ENCODE results near the gene HS3ST3B1.

DNA sequence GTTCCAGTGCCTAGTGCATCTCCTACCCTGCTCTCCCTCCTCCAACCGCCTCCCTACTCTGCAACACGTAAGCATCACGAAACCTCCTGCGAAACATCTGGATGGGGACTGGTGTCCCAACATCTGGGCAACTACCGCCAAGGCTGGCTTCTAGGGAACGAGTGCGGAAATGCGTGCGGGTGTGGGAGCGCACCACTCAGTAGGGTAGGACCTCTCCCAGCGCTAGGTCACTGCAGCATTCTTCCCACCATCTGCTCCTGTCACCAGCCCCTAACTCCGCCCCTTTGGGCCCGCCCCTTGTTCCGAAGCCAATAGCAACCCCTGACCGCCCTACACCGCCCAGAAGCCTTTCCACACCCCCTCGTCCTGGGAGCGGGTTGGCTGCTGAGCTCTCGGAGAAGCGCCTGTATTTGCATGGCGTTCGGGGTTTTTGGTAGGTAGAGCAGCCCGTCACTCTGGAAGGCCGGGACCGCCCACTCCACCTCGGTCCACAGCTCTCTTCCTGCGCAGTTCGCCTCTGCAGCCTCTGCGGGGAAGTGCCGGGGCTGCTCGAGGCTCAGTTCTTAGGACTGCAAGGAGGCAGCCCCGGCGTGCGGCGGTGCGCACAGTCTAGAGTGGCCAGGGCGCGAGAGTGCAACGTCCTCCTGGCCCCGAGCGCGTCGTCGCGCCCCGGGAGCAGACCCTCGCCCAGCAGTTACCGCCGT, at the start of gene HS3ST3B1:
- TF ChIP-seq, protein P1, sequence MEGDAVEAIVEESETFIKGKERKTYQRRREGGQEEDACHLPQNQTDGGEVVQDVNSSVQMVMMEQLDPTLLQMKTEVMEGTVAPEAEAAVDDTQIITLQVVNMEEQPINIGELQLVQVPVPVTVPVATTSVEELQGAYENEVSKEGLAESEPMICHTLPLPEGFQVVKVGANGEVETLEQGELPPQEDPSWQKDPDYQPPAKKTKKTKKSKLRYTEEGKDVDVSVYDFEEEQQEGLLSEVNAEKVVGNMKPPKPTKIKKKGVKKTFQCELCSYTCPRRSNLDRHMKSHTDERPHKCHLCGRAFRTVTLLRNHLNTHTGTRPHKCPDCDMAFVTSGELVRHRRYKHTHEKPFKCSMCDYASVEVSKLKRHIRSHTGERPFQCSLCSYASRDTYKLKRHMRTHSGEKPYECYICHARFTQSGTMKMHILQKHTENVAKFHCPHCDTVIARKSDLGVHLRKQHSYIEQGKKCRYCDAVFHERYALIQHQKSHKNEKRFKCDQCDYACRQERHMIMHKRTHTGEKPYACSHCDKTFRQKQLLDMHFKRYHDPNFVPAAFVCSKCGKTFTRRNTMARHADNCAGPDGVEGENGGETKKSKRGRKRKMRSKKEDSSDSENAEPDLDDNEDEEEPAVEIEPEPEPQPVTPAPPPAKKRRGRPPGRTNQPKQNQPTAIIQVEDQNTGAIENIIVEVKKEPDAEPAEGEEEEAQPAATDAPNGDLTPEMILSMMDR (IDR thresholded peaks at IDR 0.05), result no peak
- TF ChIP-seq JUND (IDR thresholded peaks at IDR 0.05), result no peak
- TF ChIP-seq POLR2AphosphoS5 (IDR thresholded peaks at IDR 0.05; ENCODE audit: low read depth, low read length), result 0 out of 2 replicates have a peak, but pooled peaks have one; percentile 26
- TF ChIP-seq NRF1 (IDR thresholded peaks at IDR 0.05; ENCODE audit: low read depth, low read length), result peak; percentile 67
- TF ChIP-seq RFX5 (IDR thresholded peaks at IDR 0.05; ENCODE audit: low read length), result peak; percentile 39; the same call in 1 of the 2 replicates
- no peak for TF ChIP-seq EP300 (IDR thresholded peaks at IDR 0.05; ENCODE audit: borderline replicate concordance in 1 of 2, low read depth in 1 of 2, low read length in 1 of 2)
- no peak for TF ChIP-seq RAD21 (IDR thresholded peaks at IDR 0.05; ENCODE audit: low read length)
- TF ChIP-seq, protein P2, sequence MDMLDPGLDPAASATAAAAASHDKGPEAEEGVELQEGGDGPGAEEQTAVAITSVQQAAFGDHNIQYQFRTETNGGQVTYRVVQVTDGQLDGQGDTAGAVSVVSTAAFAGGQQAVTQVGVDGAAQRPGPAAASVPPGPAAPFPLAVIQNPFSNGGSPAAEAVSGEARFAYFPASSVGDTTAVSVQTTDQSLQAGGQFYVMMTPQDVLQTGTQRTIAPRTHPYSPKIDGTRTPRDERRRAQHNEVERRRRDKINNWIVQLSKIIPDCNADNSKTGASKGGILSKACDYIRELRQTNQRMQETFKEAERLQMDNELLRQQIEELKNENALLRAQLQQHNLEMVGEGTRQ (IDR thresholded peaks at IDR 0.05; ENCODE audit: borderline replicate concordance, low read depth, low read length), result no peak
- TF ChIP-seq RCOR1 (IDR thresholded peaks at IDR 0.05; ENCODE audit: low read length), result no peak

Data from SK-N-SH (cell line).